Measurements from ENCODE around the gene GRIK1.

GRIK1 gene

GRCh38 chr21:29513535-29513934 lies 426.3 kb downstream of the GRIK1 start:
- DNase-seq: no peak

- DNase-seq: no peak
Observed at GRCh38 chr21:29511096-29511495, 428.7 kb downstream of the GRIK1 start.

- no peak for DNase-seq
Observed at GRCh38 chr21:29509121-29509520, 430.7 kb downstream of the GRIK1 start.

GRCh38 chr21:29508301-29508700 lies 431.5 kb downstream of the GRIK1 start:
- DNase-seq: no peak

GRCh38 chr21:29506947-29507346 lies 432.8 kb downstream of the GRIK1 start:
- DNase-seq: no peak

GRCh38 chr21:29506214-29506613 lies 433.6 kb downstream of the GRIK1 start:
- DNase-seq: no peak

- no peak for DNase-seq
Observed at GRCh38 chr21:29504751-29505321, 435.0 kb downstream of the GRIK1 start.

- no peak for DNase-seq
Observed at GRCh38 chr21:29501451-29501850, 438.3 kb downstream of the GRIK1 start.

GRCh38 chr21:29499734-29500343 lies 440.0 kb downstream of the GRIK1 start:
- DNase-seq: no peak

- no peak for DNase-seq
Observed at GRCh38 chr21:29499229-29499628, 440.6 kb downstream of the GRIK1 start.

GRCh38 chr21:29496337-29496736 lies 443.5 kb downstream of the GRIK1 start:
- no peak for DNase-seq

- no peak for DNase-seq
Observed at GRCh38 chr21:29490016-29490415, 449.8 kb downstream of the GRIK1 start.

GRCh38 chr21:29487154-29487553 lies 452.6 kb downstream of the GRIK1 start:
- DNase-seq: no peak
